Mesendoderm (in vitro differentiated cells): ENCODE results near the gene ABCA2.

Source experiments
- DNase-seq: peaks from one replicate; pipeline ENCODE4 v3.0.0; 2013
- H2AK5ac ChIP-seq: 2 replicates; pipeline ENCODE4 v1.6.1; 2013; ENCODE audit warnings: low read length, inconsistent platforms
- H2BK120ac ChIP-seq: 2 replicates; pipeline ENCODE4 v1.6.1; 2013; ENCODE audit warnings: low read depth, mild to moderate bottlenecking, low read length, moderate library complexity, mixed read lengths
- H2BK15ac ChIP-seq: replicated peaks from 2 replicates; pipeline ENCODE4 v1.6.1; 2013; ENCODE audit warnings: low read depth, mild to moderate bottlenecking, moderate library complexity
- H2BK5ac ChIP-seq: 2 replicates; pipeline ENCODE4 v1.6.1; 2013; ENCODE audit warnings: low read length, inconsistent platforms
- H3K18ac ChIP-seq: 2 replicates; pipeline ENCODE4 v1.6.1; 2013; ENCODE audit warnings: mild to moderate bottlenecking, low read length, mixed read lengths
- H3K23ac ChIP-seq: one replicate; pipeline ENCODE4 v1.6.1; 2013; ENCODE audit warnings: low read length
- H3K27ac ChIP-seq: 2 replicates; pipeline ENCODE4 v1.5.1; 2013; ENCODE audit warnings: low read depth, mild to moderate bottlenecking, inconsistent platforms, low read length, moderate library complexity
- H3K27me3 ChIP-seq: 2 replicates; pipeline ENCODE4 v1.6.1; 2013; ENCODE audit warnings: low read length, control low read depth, mild to moderate bottlenecking, inconsistent platforms; ENCODE audit not compliant: insufficient read depth, poor library complexity
- H3K36me3 ChIP-seq: 2 replicates; pipeline ENCODE4 v1.6.1; 2013; ENCODE audit warnings: low read length, inconsistent platforms; ENCODE audit not compliant: control insufficient read depth, insufficient read depth
- H3K4ac ChIP-seq: one replicate; pipeline ENCODE4 v1.6.1; 2013; ENCODE audit warnings: low read depth, mild to moderate bottlenecking, low read length, moderate library complexity
- H3K4me1 ChIP-seq: 2 replicates; pipeline ENCODE4 v1.6.1; 2013; ENCODE audit warnings: low read depth, low read length, inconsistent platforms; ENCODE audit not compliant: control insufficient read depth
- H3K4me2 ChIP-seq: 2 replicates; pipeline ENCODE4 v1.6.1; 2013; ENCODE audit warnings: low read length
- H3K4me3 ChIP-seq: 2 replicates; pipeline ENCODE4 v1.5.1; 2013; ENCODE audit warnings: mild to moderate bottlenecking, low read length
- H3K56ac ChIP-seq: one replicate; pipeline ENCODE4 v1.6.1; 2013; ENCODE audit warnings: low read length
- H3K79me1 ChIP-seq: 2 replicates; pipeline ENCODE4 v1.6.1; 2013; ENCODE audit warnings: low read length, inconsistent platforms
- H3K79me2 ChIP-seq: 2 replicates; pipeline ENCODE4 v1.6.1; 2013; ENCODE audit warnings: mild to moderate bottlenecking, low read length; ENCODE audit not compliant: control insufficient read depth, insufficient read depth
- H3K9ac ChIP-seq: 2 replicates; pipeline ENCODE4 v1.6.1; 2013; ENCODE audit warnings: low read length, inconsistent platforms
- H4K5ac ChIP-seq: one replicate; pipeline ENCODE4 v1.6.1; 2013; ENCODE audit warnings: low read length
- H4K8ac ChIP-seq: one replicate; pipeline ENCODE4 v1.6.1; 2013; ENCODE audit warnings: low read depth, mild to moderate bottlenecking, control low read depth, low read length, moderate library complexity
- WGBS: extraction: QIAGEN DNeasy Blood & Tissue Kit; methylation state at CpG from one replicate; pipeline ENCODE4 v1.1.7; 2013; ENCODE audit warnings: low lambda C conversion rate, missing lambda C conversion rate; ENCODE audit not compliant: insufficient coverage; ENCODE audit errors: extremely low coverage; 5-methylcytosine and 5-hydroxymethylcytosine counted together

ABCA2 gene

DNA sequence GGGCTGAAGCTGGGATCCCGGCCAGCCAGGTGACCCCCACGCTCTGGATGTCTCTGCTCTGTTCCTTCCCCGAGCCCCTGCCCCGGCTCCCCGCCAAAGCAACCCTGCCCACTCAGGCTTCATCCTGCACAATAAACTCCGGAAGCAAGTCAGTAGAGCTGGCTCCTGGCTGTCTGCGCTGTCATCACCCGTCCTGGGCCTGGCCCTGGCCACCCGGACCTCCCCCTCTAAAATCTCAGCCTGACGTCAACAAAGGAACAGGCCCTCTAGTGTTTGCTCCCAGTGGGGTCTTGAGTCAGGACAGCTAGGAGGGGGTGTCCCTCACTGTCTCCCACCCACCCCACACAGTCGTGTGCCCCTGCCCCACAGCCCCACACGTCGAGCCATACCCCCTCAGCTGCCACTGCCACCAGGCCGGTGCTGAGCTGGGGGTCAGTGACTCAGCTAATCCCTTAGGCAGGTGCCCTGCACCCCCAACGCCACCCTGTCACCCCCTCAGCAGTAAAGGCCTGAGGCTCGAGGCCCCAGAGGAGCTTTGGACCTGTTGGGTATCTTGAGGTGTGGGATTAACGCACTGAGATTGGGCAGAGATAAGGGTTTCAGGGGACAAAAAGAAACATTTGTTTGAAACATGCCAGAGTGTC is 46.3 kb downstream of the ABCA2 start:
- Histone ChIP-seq H3K79me2 (no peaks in the 10 kb centered on the region), H3K56ac (no peak overlapping the region), H3K4me3 (no peak overlapping the region), H3K27me3 (peaks cover 8% of the 10 kb centered on the region), H3K4me1 (no peaks in the 10 kb centered on the region), H3K23ac (no peak overlapping the region), H3K4me2 (no peak overlapping the region), H2BK5ac (no peak overlapping the region), H2AK5ac (no peak overlapping the region), H4K8ac (no peak overlapping the region), H3K18ac (no peak overlapping the region), H3K36me3 (no peaks in the 10 kb centered on the region), H3K79me1 (no peaks in the 10 kb centered on the region), H2BK120ac (no peak overlapping the region), H4K5ac (no peak overlapping the region), H3K9ac (no peak overlapping the region), H3K27ac (no peak overlapping the region), H3K4ac (no peak overlapping the region), H2BK15ac (no peak overlapping the region)
- no CpG with 5 or more reads among the region's 17 CpGs for WGBS
- DNase-seq, result no peak

DNA sequence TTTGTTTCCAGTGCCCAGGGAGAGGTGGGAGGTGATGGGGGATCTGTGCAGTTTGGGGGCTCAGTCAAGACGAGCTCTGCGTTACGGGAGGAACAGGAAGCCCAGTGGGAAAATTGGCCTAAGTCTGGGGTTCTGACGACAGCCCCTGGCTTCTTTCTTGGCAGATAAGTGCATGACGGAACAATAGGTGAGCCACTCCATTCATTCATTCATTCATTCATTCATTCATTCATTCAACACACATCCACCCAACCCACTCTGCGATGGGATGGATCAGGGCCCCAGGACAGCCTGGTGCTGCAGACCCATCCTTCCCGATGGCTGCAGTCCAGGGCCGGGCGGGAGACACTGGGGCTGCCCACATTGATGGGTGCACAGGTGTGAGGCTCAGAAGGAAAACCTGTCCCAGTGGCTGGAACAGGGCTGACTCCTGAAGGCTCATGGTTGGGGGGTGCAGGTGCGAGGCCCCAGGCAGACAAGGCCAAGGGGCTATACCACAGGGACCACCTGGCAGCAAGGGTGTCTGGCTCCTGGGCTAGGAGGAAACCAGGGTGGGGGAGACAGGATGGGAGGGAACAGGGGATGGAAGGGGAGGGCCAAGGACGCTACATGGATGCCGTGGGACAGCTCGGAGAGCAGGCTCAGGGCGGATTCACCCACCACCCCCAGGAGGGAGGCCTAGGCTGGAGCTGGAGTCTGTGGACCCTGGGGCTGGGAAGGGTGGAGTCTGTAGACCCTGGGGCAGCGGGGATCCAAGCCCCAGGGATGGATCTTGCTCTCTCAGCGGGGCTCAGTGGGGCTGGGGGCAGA is 47.2 kb downstream of the ABCA2 start:
- WGBS, result no CpG with 5 or more reads among the region's 16 CpGs
- H3K23ac ChIP-seq, result no peak overlapping the region
- no peak overlapping the region for H2BK120ac ChIP-seq
- no peak overlapping the region for H3K27ac ChIP-seq
- no peak overlapping the region for H4K5ac ChIP-seq
- DNase-seq, result no peak
- H3K9ac ChIP-seq, result no peak overlapping the region
- no peak overlapping the region for H4K8ac ChIP-seq
- no peak overlapping the region for H3K18ac ChIP-seq
- H3K56ac ChIP-seq, result no peak overlapping the region
- H3K79me2 ChIP-seq, result no peaks in the 10 kb centered on the region
- H3K79me1 ChIP-seq, result no peaks in the 10 kb centered on the region
- no peaks in the 10 kb centered on the region for H3K36me3 ChIP-seq
- H2AK5ac ChIP-seq, result no peak overlapping the region
- H3K4me2 ChIP-seq, result no peak overlapping the region
- H3K4me3 ChIP-seq, result no peak overlapping the region
- no peak overlapping the region for H2BK15ac ChIP-seq
- H2BK5ac ChIP-seq, result no peak overlapping the region
- no peaks in the 10 kb centered on the region for H3K4me1 ChIP-seq
- H3K4ac ChIP-seq, result no peak overlapping the region
- peaks cover 8% of the 10 kb centered on the region for H3K27me3 ChIP-seq

DNA sequence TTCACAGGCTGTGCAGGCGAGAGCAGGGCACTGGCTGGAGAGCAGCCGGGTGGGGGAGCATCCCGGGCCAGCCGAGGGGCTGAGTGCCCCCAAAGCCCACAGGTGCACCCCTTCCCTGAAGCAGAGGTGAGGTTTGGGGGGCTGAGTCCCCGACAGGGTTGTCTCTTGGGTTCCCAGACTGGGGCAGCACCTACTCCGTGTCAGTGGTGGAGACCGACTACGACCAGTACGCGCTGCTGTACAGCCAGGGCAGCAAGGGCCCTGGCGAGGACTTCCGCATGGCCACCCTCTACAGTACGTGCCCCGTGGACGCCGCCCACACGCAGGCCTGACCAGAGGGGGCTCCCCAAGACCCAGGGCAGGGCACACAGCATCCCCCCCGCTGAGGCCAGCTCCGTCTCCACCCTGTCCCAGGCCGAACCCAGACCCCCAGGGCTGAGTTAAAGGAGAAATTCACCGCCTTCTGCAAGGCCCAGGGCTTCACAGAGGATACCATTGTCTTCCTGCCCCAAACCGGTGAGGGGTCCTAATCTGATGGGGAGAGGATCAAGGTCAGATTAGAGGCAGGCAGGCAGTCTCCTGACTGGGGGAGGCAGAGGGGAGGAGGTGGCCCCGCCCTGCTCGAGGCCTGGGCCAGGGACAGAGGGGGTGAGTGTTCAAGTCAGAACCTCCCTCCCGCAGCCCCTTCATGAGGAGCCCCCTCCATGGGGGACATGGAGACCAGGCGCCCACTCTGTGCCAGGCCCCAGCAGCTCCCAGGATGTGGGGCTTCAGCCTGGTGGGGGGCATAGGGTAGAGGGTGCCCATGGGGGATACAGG is 48.1 kb downstream of the ABCA2 start:
- Histone ChIP-seq H3K27ac (no peak overlapping the region), H2BK5ac (no peak overlapping the region), H4K8ac (no peak overlapping the region), H3K4me1 (no peaks in the 10 kb centered on the region), H3K79me1 (no peaks in the 10 kb centered on the region), H2BK15ac (no peak overlapping the region), H3K79me2 (no peaks in the 10 kb centered on the region), H3K9ac (no peak overlapping the region), H2BK120ac (no peak overlapping the region), H3K36me3 (no peaks in the 10 kb centered on the region), H3K4me3 (no peak overlapping the region), H3K56ac (no peak overlapping the region), H2AK5ac (no peak overlapping the region), H3K4me2 (no peak overlapping the region), H4K5ac (no peak overlapping the region), H3K18ac (no peak overlapping the region), H3K4ac (no peak overlapping the region), H3K23ac (no peak overlapping the region), H3K27me3 (peaks cover 2% of the 10 kb centered on the region)
- DNase-seq, result peak; percentile 46
- no CpG with 5 or more reads among the region's 26 CpGs for WGBS

DNA sequence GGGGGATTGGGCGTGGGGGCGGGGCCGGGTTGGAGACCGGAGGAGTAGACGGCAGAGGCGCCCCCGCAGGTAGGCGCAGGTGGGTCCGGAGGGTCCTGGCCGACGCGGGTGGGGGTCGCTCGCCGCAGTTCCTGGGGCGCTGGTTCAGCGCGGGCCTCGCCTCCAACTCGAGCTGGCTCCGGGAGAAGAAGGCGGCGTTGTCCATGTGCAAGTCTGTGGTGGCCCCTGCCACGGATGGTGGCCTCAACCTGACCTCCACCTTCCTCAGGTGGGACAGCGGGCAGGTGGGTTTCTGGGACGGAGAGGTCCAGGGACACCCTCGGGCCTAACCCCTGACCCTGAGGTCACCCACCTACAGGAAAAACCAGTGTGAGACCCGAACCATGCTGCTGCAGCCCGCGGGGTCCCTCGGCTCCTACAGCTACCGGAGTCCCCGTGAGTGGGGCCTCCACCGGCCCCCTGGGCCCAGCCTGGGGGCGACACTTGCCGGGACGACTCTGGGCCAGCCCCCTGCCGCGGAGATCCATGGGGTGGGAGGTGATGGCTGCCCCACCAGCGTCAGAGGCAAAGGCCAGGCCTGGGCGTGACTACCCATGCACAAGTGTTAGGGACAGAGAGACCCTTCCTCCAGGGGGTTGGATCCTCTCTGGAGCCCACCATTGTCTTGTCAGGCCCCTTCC is 49.0 kb downstream of the ABCA2 start:
- Histone ChIP-seq H3K4me2 (no peak overlapping the region), H2BK120ac (no peak overlapping the region), H3K27ac (no peak overlapping the region), H3K4me1 (no peaks in the 10 kb centered on the region), H3K18ac (no peak overlapping the region), H2AK5ac (no peak overlapping the region), H2BK5ac (no peak overlapping the region), H3K36me3 (no peaks in the 10 kb centered on the region), H4K8ac (no peak overlapping the region), H3K4me3 (no peak overlapping the region), H3K27me3 (no peaks in the 10 kb centered on the region), H4K5ac (no peak overlapping the region), H3K79me2 (no peaks in the 10 kb centered on the region), H3K9ac (no peak overlapping the region), H3K4ac (no peak overlapping the region), H3K23ac (no peak overlapping the region), H3K56ac (no peak overlapping the region), H3K79me1 (no peaks in the 10 kb centered on the region), H2BK15ac (no peak overlapping the region)
- WGBS, result no CpG with 5 or more reads among the region's 41 CpGs
- no peak for DNase-seq

DNA sequence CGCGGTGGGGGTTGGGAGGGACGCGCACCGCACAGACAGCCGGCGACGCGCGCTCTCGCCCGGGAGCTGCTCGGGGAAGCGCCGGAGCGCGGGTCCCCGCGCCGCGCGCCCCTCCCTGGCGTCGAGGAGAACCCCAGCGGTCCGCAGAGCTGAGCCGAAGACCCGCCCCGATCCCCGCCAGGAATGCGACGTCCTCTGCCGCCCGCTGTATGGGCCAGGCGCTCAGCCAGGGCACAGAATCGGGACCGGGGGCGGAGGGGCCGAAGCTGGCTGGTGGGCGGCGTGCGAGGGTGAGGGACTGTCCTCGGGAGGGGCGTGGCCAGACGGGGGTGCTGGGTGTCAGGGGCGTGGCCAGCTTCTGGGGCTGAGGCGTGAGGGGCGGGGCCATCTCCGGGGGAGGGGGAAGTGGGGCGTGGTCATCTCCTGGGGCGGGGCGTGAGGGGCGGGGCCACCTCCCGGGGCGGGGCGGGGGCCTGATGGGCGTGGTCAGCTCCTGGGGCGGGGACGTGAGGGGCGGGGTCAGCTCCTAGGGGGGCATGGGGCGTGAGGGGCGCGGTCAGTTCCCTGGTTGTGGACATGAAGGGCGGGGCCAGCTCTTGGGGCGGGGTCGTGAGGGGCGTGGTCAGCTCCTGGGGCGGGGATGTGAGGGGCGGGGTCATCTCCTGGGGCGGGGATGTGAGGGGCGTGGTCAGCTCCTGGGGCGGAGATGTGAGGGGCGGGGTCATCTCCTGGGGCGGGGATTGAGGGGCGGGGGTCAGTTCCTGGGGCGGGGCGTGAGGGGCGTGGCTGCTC is 49.8 kb downstream of the ABCA2 start:
- Histone ChIP-seq H2BK120ac (no peak overlapping the region), H3K27me3 (no peaks in the 10 kb centered on the region), H3K27ac (no peak overlapping the region), H3K18ac (no peak overlapping the region), H4K8ac (no peak overlapping the region), H3K23ac (no peak overlapping the region), H2BK5ac (no peak overlapping the region), H3K4ac (no peak overlapping the region), H3K79me2 (no peaks in the 10 kb centered on the region), H3K4me3 (no peak overlapping the region), H3K56ac (peak overlapping the region; percentile 84), H2AK5ac (no peak overlapping the region), H3K9ac (peak overlapping the region; percentile 57), H2BK15ac (no peak overlapping the region), H4K5ac (no peak overlapping the region), H3K36me3 (no peaks in the 10 kb centered on the region), H3K4me1 (no peaks in the 10 kb centered on the region), H3K79me1 (no peaks in the 10 kb centered on the region), H3K4me2 (peak overlapping the region; percentile 84)
- WGBS, result no CpG with 5 or more reads among the region's 78 CpGs
- DNase-seq, result peak; percentile 77
